Activated naive CD4-positive, alpha-beta T cell treated with anti-CD3 and anti-CD28 coated beads, Interleukin-2, amount 50 U/mL, for 24 hours (primary cell): ENCODE results near the gene C1orf159.
"Not testable (repeated sequence)": the region's sequence is repeated elsewhere in the genome, so short reads cannot be mapped to it uniquely, and the experiment has no call there.

Experiments
- H3K27ac Mint-ChIP-seq: one replicate; pipeline ENCODE4 v1.8.0; 2021; ENCODE audit warnings: mild to moderate bottlenecking, mixed read lengths
- H3K27me3 Mint-ChIP-seq: one replicate; pipeline ENCODE4 v1.8.0; 2021; ENCODE audit warnings: mixed read lengths
- H3K36me3 Mint-ChIP-seq: one replicate; pipeline ENCODE4 v1.8.0; 2021; ENCODE audit warnings: mixed read lengths
- H3K4me1 Mint-ChIP-seq: one replicate; pipeline ENCODE4 v1.8.0; 2021; ENCODE audit warnings: mixed read lengths
- H3K4me3 Mint-ChIP-seq: one replicate; pipeline ENCODE4 v1.8.0; 2021; ENCODE audit warnings: mild to moderate bottlenecking, mixed read lengths
- H3K9me3 Mint-ChIP-seq: one replicate; pipeline ENCODE4 v1.8.0; 2021; ENCODE audit warnings: mixed read lengths

C1orf159 gene

DNA sequence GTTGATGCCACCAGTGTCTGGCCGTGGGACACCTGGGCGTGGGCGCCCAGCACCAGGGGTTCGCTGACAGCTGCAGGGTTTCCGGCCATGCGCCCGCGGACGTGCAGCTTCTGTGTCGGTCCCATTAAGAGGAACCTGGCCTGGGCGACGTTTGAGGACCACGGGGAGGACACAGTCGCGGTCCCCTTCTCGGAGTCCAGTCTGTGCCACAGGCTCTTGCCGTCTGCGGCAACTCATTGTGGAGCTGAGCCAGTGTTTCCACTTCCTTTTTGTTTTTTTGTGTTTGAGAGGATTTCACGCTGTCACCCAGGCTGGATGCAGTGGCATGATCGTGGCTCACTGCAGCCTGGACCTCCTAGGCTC, 1.6 kb upstream of the C1orf159 start:
- Mint-ChIP-seq H3K4me3 (peak overlapping the region; percentile 63), H3K9me3 (no peaks in the 10 kb centered on the region), H3K36me3 (peaks cover 7% of the 10 kb centered on the region), H3K4me1 (peaks cover 16% of the 10 kb centered on the region), H3K27ac (no peak overlapping the region), H3K27me3 (no peaks in the 10 kb centered on the region)

DNA sequence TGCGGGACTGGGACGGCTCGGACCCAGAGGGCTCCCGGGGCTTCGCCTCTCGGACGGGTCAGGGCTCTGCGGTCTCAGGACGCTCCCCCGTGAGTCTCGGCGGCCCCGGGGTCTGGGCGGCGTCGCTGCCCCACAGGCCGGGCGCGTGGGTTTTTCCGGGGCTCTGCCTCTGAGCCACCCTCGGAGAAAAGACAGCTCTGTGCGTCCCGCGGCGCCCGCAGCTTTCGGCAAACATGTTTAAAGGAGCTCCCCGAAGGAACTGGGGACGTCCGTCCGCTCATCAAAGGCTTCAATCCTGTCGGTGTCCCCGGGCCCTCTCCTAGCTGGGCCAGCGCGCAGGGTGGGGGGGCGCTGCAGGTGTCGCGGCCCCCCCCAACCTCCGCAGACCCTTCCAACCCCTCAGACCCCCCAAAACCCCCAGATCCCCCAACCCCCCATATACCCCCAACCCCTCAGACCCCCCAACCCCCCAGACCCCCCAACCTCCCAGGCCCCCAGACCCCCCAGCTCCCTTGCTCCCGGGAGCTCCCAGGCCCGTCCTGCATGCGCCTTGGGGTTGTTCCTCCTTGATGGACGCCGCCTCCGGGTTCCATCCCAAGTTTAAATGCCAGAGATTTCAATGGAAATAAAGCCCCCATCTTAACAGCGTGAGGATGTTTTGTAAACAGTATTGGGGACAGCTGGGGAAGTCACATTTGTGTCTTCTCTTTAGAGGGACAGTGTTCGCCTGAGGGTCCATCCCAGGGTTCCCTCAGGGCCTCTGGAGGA, 996 bp upstream of the C1orf159 start:
- H3K4me3 Mint-ChIP-seq: peak overlapping the region; percentile 63

DNA sequence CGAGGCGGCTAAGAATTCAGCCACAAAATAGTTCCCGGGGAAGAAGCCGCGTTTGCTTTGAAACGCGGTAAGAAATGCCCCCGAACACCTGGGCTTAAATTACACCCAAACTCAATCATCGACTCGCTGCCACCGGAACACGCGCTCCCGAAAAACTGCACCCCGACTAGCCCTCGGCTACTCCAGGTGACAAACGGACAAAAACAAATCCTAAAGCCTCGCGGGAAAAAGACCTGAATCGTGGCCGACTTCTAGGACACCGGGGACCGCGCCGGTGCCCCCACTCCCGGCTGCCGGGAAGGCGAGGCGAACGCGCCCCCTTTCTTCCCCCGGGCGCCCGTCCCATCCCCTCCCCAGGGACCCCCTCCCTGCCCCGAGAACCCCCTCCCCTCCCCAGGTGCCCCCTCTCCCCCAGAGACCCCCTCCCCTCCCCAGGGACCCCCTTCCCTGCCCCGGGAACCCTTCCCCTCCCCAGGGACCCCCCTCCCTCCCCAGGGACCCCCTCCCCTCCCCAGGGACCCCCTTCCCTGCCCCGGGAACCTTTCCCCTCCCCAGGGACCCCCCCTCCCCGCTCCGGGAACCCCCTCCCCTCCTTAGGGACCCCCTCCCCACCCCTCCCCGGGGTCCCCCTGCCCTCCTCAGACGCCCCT, 628 bp downstream of the C1orf159 start:
- Mint-ChIP-seq H3K9me3 (no peaks in the 10 kb centered on the region), H3K27me3 (no peaks in the 10 kb centered on the region), H3K36me3 (peaks cover 13% of the 10 kb centered on the region), H3K27ac (peak overlapping the region; percentile 59), H3K4me1 (peaks cover 16% of the 10 kb centered on the region), H3K4me3 (peak overlapping the region; percentile 90)

More for the DNA sequence above, 996 bp upstream of the C1orf159 start:
- Mint-ChIP-seq H3K4me1 (peaks cover 16% of the 10 kb centered on the region), H3K36me3 (peaks cover 11% of the 10 kb centered on the region), H3K9me3 (no peaks in the 10 kb centered on the region), H3K27ac (no peak overlapping the region), H3K27me3 (no peaks in the 10 kb centered on the region)

DNA sequence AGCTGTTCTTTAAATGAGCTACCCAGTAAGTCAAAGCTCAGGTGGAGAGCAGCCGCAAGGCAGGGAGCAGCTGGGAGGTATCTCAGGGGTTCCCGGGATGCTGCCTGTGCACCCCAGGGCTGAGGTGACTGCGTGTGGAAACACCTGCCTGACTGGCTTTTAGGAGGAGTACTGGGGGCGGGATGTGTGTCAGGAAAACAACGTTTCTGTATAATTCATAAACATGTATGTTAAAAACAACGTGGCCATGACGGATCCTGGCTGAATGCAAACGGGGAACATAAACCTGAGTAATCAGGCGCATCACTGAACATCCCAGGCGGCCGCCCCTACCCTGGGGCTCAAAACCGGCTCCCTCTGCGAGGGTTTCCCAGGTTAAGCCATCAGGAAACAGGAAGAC, 1.5 kb downstream of the C1orf159 start:
- H3K27ac Mint-ChIP-seq: no peak overlapping the region
- H3K4me3 Mint-ChIP-seq: peak overlapping the region; percentile 90
- no peaks in the 10 kb centered on the region for H3K9me3 Mint-ChIP-seq
- no peaks in the 10 kb centered on the region for H3K27me3 Mint-ChIP-seq
- peaks cover 16% of the 10 kb centered on the region for H3K4me1 Mint-ChIP-seq
- H3K36me3 Mint-ChIP-seq: peaks cover 13% of the 10 kb centered on the region

DNA sequence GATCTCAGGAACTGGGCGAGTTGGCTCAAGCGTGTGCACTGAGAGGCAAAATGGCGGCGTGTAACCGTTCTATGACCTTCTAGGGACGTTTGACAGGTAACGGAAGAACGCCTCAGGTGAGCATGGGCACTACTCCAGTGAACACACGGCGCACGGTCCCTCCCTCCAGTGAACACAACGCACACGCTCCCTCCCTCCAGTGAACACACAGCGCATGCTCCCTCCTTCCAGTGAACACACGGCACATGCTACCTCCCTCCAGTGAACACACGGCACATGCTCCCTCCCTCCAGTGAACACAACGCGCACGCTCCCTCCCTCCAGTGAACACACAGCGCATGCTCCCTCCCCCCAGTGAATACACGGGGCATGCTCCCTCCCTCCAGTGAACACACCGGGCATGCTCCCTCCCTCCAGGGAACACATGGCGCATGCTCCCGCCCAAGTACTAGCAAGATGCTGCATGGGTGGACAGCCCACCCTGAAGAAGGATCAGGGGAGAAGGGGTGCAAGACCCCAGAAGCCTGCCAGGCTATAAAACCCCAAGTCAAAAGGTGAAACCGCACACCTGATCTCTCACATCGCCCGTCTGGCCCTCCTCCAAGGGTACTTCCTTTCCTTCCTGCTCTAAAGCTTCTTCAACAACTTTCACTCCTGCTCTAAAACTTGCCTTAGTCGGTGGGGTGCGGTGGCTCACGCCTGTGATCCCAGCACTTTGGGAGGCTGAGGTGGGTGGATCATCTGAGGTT, 3.5 kb downstream of the C1orf159 start:
- H3K4me3 Mint-ChIP-seq: no peak overlapping the region
- H3K4me1 Mint-ChIP-seq: peaks cover 20% of the 10 kb centered on the region
- H3K27ac Mint-ChIP-seq: no peak overlapping the region
- H3K9me3 Mint-ChIP-seq: no peaks in the 10 kb centered on the region
- H3K27me3 Mint-ChIP-seq: no peaks in the 10 kb centered on the region
- peaks cover 13% of the 10 kb centered on the region for H3K36me3 Mint-ChIP-seq

DNA sequence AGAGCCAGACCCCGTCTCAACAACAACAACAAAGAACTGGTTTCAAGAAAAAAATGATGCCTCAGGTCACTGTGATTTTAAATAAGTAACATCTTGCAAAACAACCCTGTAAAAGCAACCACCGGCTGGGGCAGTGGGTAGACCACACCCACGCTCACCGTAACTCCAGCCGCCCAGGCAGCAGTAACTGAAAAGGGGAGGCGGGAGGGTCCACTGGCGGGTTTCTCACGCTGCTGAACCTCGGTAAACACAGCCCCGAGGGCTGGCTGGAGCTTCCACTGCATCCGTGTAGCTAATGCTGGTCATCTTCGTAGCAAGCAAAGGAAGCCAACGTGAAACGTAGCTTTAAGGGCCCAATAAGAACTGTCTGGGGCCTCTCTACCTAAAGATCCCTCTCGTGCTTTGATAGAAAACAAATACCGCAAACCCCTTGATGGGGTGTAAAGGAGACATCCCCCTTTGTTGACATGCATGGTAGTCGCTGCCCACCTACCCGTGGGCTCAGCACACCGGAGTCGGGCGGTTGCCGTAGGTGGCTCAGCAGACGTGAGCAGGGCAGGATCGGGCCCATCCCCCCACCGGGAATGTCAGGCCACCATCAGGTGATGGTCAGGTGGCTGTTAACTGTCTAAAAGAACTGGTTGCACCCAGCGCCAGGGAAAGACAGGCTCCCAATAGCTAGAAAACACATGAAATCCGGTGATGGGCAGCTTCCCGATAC, 4.2 kb downstream of the C1orf159 start:
- H3K9me3 Mint-ChIP-seq: no peaks in the 10 kb centered on the region
- no peak overlapping the region for H3K27ac Mint-ChIP-seq
- no peaks in the 10 kb centered on the region for H3K27me3 Mint-ChIP-seq
- no peak overlapping the region for H3K4me3 Mint-ChIP-seq
- H3K36me3 Mint-ChIP-seq: peaks cover 13% of the 10 kb centered on the region
- peaks cover 22% of the 10 kb centered on the region for H3K4me1 Mint-ChIP-seq

DNA sequence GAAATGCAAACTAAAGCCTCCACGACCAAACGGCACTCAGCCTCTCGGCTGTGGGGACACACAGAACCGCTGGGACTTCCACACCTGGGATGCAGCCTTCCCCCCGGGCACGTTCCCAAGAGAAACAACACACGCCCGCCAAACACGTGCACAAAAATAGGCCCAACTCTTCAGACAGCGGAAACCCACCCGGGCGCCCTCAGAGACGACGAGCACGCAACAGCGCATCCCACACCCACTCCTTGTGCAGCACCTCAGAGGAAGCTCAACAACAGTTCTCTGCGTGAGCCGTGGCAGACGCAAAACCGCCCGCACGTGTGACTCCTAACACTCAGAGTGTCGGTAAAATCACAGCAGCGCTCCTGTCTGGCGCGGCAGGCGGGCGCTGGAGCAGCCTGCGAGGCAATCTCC, 5.3 kb downstream of the C1orf159 start:
- Mint-ChIP-seq H3K4me3 (no peak overlapping the region), H3K27me3 (no peaks in the 10 kb centered on the region), H3K27ac (no peak overlapping the region), H3K4me1 (peaks cover 30% of the 10 kb centered on the region), H3K36me3 (peaks cover 15% of the 10 kb centered on the region), H3K9me3 (no peaks in the 10 kb centered on the region)

DNA sequence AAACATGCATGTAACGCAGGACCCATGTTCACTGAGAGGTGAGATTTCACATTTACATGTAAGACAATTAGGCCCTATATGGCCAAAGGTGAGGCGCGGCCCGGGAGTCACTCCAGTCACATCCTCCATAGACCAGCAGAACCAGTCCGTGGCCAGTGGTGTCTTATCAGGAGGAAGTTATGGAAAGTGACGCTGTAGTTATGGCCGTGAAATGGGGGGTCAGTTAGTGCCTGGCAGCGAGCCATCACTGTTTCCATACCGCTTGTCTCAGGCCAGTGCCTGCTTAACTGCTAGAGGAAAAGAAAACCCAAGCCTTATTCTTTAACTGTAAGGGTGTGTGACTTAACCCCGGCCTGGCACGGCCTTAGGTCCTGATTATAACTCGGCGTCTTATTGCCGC, 6.1 kb downstream of the C1orf159 start:
- Mint-ChIP-seq H3K27me3 (no peaks in the 10 kb centered on the region), H3K4me1 (peaks cover 28% of the 10 kb centered on the region), H3K36me3 (peaks cover 15% of the 10 kb centered on the region), H3K27ac (no peak overlapping the region), H3K4me3 (no peak overlapping the region), H3K9me3 (no peaks in the 10 kb centered on the region)

DNA sequence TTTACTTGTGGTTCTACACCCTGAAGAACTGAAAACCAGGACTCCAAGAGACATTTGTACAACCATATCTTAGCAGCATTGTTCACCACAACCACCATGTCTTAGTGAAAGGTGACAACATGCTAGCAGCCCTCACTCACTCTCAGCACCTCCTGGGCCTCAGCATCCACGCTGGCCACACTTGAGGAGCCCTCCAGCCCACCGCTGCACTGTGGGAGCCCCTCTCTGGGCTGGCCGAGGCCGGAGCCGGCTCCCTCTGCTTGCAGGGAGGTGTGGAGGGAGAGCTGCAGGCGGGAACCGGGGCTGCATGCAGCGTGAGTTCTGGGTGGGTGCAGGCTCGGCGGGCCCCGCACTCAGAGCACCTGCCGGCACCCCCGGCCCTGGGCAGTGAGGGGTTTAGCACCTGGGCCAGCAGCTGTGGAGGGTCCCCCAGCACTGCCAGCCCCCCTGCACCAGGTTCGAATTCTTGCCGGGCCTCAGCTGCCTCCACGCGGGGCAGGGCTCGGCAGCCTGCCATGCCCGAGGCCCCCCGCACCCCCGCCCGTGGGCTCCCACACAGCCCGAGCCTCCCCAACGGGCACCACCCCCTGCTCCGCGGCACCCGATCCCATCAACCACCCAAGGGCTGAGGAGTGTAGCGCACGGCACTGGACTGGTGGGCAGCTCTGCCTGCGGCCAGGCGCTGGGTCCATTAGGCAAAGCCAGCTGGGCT, 9.2 kb downstream of the C1orf159 start:
- Mint-ChIP-seq H3K4me1 (peaks cover 43% of the 10 kb centered on the region), H3K36me3 (peaks cover 3% of the 10 kb centered on the region), H3K4me3 (no peak overlapping the region), H3K27ac (no peak overlapping the region), H3K9me3 (no peaks in the 10 kb centered on the region), H3K27me3 (no peaks in the 10 kb centered on the region)

DNA sequence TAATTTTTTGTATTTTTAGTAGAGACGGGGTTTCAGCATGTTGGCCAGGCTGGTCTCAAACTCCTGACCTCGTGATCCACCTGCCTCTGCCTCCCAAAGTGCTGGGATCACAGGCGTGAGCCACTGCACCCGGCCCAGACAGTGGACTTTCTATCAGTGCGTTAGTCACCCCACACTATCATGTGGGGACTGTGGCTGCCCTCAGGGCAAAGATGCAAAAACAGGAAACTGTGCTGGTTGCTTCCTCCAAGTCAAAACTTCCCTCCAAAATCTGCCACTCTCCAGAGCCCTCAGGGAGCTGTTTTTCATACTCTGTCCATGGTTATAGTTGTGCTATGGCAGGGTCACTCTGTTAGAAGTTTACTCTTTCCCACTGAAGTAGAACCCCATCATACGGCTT, 11.7 kb downstream of the C1orf159 start:
- H3K27ac Mint-ChIP-seq, H3K36me3 Mint-ChIP-seq, H3K27me3 Mint-ChIP-seq, H3K9me3 Mint-ChIP-seq: not testable (repeated sequence)
- Mint-ChIP-seq H3K4me1 (peaks cover 62% of the 10 kb centered on the region), H3K4me3 (peak overlapping the region; percentile 7)

DNA sequence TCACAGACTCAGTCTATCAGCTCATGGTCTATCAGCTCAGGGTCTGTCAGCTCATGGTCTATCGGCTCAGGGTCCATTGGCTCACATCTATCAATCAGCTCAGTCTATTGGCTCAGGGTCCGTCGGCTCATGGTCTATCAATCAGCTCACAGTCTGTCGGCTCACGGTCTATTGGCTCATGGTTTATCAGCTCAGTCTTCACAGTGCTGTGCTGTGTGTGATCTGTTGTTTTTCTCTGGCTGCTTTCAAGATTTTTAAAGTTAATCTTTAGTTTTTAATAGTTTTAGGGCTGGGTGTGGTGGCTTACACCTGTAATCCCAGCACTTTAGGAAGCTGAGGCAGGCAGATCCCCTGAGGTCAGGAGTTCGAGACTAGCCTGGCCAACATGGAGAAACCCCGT, 14.4 kb downstream of the C1orf159 start:
- Mint-ChIP-seq H3K36me3 (peaks cover 10% of the 10 kb centered on the region), H3K27me3 (no peaks in the 10 kb centered on the region), H3K27ac (no peak overlapping the region), H3K4me3 (no peak overlapping the region), H3K9me3 (peaks cover 5% of the 10 kb centered on the region), H3K4me1 (peaks cover 70% of the 10 kb centered on the region)

DNA sequence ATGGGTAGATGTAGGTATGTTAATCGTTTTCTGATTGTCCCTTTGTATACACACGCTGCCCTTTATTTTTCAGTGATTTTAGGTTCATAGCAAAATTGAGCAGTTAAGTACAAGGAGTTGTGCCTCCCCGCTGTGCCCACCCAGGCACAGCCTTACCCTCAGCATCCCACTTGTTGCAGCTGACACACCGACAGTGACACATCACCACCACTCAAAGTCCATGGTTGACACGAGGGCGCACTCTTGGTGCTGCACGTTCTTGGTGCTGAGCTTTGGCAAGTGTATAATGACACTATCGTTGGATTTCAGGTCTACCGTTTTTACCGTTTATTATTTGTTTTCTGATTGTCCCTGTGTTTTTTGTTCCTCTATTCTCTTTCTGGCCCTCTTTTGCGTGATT, 15.6 kb downstream of the C1orf159 start:
- Mint-ChIP-seq H3K4me3 (peak overlapping the region; percentile 37), H3K36me3 (peaks cover 10% of the 10 kb centered on the region)

DNA sequence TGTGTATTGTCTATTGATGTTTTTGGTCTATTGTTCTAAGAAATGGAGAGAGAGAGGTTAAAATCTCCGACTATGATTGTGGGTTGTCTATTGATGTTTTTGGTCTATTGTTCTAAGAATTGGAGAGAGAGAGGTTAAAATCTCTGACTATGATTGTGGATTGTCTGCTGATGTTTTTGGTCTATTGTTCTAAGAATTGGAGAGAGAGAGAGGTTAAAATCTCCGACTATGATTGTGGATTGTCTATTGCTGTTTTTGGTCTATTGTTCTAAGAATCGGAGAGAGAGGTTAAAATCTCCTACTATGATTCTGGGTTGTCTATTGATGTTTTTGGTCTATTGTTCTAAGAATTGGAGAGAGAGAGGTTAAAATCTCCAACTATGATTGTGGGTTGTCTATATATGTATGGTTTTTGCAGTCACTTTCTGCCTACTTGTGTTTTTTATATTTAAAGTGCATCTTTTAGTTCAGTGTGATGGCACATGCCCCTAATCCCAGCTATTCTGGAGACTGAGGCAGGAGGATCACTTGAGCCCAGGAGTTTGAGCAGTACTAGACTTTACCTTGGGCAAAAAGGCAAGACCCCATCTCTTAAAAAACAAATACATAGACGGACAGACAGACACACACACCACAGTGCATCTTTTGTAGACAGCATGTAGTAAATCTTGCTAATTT, 16.2 kb downstream of the C1orf159 start:
- H3K27ac Mint-ChIP-seq: peak overlapping the region; percentile 84
- H3K4me1 Mint-ChIP-seq: peaks cover 58% of the 10 kb centered on the region
- peaks cover 10% of the 10 kb centered on the region for H3K36me3 Mint-ChIP-seq
- peak overlapping the region; percentile 27 for H3K4me3 Mint-ChIP-seq
- H3K27me3 Mint-ChIP-seq: no peaks in the 10 kb centered on the region
- peaks cover 5% of the 10 kb centered on the region for H3K9me3 Mint-ChIP-seq

More for the DNA sequence above, 15.6 kb downstream of the C1orf159 start:
- Mint-ChIP-seq H3K9me3 (peaks cover 5% of the 10 kb centered on the region), H3K4me1 (peaks cover 62% of the 10 kb centered on the region), H3K27ac (no peak overlapping the region), H3K27me3 (no peaks in the 10 kb centered on the region)

DNA sequence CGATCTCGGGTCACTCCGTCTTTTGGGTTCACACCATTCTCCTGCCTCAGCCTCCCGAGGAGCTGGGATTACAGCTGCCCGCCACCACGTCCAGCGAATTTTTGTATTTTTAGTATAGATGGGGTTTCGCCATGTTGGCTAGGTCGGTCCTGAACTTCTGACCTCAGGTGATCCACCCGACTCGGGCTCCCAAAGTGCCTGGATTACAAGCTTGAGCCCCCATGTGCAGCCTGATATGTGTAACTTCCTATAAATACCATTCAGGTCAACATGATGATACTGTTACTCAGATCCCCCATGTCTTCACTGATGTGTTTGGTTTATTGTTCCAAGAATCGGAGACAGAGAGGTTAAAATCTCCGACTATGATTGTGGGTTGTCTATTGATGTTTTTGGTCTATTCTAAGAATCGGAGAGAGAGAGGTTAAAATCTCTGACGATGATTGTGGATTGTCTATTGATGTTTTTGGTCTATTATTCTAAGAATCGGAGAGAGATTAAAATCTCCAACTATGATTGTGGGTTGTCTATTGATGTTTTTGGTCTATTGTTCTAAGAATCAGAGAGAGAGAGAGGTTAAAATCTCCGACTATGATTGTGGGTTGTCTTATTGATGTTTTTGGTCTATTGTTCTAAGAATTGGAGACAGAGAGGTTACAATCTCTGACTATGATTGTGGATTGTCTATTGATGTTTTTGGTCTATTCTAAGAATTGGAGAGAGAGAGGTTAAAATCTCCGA, 17.0 kb downstream of the C1orf159 start:
- Mint-ChIP-seq H3K4me1 (peaks cover 50% of the 10 kb centered on the region), H3K36me3 (peaks cover 10% of the 10 kb centered on the region), H3K9me3 (peaks cover 5% of the 10 kb centered on the region), H3K27ac (peak overlapping the region; percentile 84), H3K4me3 (peak overlapping the region; percentile 27), H3K27me3 (no peaks in the 10 kb centered on the region)
